Nephron (organoid): ENCODE measurements around the gene SLC52A3.
"Not testable (repeated sequence)": the region's sequence is repeated elsewhere in the genome, so short reads cannot be mapped to it uniquely, and the experiment has no call there.

Experiments used
- H3K27ac Mint-ChIP-seq, 3 experiments: 2 replicates each; pipeline ENCODE4 v1.8.0; 2020; ENCODE audit warnings: mixed read lengths in 3 of 3, mild to moderate bottlenecking in 2 of 3, moderate library complexity in 1 of 3
- H3K27me3 Mint-ChIP-seq: 2 replicates; pipeline ENCODE4 v1.8.0; 2021; ENCODE audit warnings: low read depth, mild to moderate bottlenecking, moderate library complexity, mixed read lengths
- H3K36me3 Mint-ChIP-seq: 2 replicates; pipeline ENCODE4 v1.8.0; 2020; ENCODE audit warnings: low read depth, mixed read lengths
- H3K4me1 Mint-ChIP-seq: 2 replicates; pipeline ENCODE4 v1.8.0; 2020; ENCODE audit warnings: mixed read lengths
- H3K4me3 Mint-ChIP-seq, 3 experiments: 2 replicates each; pipeline ENCODE4 v1.8.0; 2020; ENCODE audit warnings: mild to moderate bottlenecking in 3 of 3, mixed read lengths in 3 of 3, moderate library complexity in 2 of 3
- H3K9me3 Mint-ChIP-seq: 2 replicates; pipeline ENCODE4 v1.8.0; 2020; ENCODE audit warnings: mixed read lengths
- TF ChIP-seq, protein P1 (sequence below), 3 experiments: fragments of 200-600 bp; sonication (generic); IDR thresholded peaks; one replicate each; pipeline ENCODE4 v1.5.0; 2021; ENCODE audit warnings: antibody characterized with exemption in 3 of 3; ENCODE audit not compliant: unreplicated experiment in 3 of 3

SLC52A3 gene

DNA sequence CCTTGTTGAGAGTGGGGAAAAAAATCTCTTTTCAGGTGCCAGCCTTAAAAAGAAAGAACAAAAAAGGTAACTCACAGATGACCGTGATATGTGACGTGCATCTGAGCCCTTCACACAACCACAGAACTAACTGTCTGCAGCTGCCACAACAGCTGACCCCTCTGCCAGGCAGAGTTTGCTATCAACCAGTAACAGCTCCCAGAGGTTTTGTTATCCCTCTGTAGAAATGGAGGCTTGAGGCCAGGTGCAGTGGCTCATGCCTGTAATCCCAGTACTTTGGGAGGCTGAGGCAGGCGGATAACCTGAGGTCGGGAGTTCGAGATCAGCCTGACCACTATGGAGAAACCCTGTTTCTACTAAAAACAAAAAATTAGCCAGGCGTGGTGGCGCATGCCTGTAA, 42.8 kb downstream of the SLC52A3 start:
- no peaks in the 10 kb centered on the region for H3K36me3 Mint-ChIP-seq
- H3K27me3 Mint-ChIP-seq: peaks cover 47% of the 10 kb centered on the region
- no peak overlapping the region for H3K27ac Mint-ChIP-seq
- H3K9me3 Mint-ChIP-seq: no peaks in the 10 kb centered on the region
- TF ChIP-seq, protein P1, sequence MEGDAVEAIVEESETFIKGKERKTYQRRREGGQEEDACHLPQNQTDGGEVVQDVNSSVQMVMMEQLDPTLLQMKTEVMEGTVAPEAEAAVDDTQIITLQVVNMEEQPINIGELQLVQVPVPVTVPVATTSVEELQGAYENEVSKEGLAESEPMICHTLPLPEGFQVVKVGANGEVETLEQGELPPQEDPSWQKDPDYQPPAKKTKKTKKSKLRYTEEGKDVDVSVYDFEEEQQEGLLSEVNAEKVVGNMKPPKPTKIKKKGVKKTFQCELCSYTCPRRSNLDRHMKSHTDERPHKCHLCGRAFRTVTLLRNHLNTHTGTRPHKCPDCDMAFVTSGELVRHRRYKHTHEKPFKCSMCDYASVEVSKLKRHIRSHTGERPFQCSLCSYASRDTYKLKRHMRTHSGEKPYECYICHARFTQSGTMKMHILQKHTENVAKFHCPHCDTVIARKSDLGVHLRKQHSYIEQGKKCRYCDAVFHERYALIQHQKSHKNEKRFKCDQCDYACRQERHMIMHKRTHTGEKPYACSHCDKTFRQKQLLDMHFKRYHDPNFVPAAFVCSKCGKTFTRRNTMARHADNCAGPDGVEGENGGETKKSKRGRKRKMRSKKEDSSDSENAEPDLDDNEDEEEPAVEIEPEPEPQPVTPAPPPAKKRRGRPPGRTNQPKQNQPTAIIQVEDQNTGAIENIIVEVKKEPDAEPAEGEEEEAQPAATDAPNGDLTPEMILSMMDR (IDR thresholded peaks at IDR 0.05; ENCODE audit: unreplicated experiment in 3 of 3): no peak
- H3K4me3 Mint-ChIP-seq: peak overlapping the region in 1 of 3 experiments; percentile 45
- no peaks in the 10 kb centered on the region for H3K4me1 Mint-ChIP-seq

DNA sequence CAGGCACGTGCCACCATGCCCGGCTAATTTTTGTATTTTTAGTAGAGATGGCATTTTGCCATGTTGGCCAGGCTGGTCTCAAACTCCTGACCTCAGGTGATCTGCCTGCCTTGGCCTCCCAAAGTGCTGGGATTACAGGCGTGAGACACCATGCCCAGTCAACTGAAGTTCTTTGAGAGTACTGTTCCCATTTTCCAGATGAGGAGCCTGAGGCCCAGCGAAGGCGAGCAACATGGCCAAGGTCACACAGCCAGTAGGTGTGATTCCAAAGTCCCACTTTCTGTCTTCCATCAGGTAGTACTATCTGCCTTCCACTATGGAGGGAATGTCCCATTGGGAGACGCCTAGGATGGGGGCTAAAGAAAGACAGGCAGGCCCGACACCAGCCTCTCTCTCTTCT, 43.5 kb downstream of the SLC52A3 start:
- H3K4me1 Mint-ChIP-seq, H3K27ac Mint-ChIP-seq, H3K9me3 Mint-ChIP-seq, H3K36me3 Mint-ChIP-seq, H3K4me3 Mint-ChIP-seq: not testable (repeated sequence)
- H3K27me3 Mint-ChIP-seq: peaks cover 49% of the 10 kb centered on the region

DNA sequence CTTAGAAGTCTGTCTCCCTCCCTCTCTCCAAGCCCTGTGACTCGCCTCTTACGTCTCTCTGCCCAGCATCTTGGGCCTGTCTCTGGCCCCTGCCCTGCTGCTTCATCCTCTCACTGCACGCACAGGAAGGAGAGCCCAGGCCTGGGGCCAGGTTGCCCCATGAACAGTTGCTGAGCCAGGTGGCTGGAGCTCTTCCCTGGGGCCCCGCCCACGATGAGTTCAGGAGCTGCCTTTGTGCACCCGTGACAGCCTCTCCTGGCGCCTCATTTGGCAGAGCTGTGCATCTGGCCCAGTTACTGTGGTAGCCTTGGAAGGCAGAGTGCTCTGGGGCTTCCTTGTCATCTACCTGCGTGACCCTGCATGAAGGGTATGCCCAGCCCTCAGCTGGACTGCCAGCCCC, 44.5 kb downstream of the SLC52A3 start:
- Mint-ChIP-seq H3K9me3 (no peaks in the 10 kb centered on the region), H3K4me1 (peaks cover 5% of the 10 kb centered on the region), H3K4me3 (no peak overlapping the region), H3K27me3 (peaks cover 40% of the 10 kb centered on the region), H3K36me3 (no peaks in the 10 kb centered on the region), H3K27ac (no peak overlapping the region)
- TF ChIP-seq, protein P1 (IDR thresholded peaks at IDR 0.05; ENCODE audit: unreplicated experiment in 3 of 3): no peak

DNA sequence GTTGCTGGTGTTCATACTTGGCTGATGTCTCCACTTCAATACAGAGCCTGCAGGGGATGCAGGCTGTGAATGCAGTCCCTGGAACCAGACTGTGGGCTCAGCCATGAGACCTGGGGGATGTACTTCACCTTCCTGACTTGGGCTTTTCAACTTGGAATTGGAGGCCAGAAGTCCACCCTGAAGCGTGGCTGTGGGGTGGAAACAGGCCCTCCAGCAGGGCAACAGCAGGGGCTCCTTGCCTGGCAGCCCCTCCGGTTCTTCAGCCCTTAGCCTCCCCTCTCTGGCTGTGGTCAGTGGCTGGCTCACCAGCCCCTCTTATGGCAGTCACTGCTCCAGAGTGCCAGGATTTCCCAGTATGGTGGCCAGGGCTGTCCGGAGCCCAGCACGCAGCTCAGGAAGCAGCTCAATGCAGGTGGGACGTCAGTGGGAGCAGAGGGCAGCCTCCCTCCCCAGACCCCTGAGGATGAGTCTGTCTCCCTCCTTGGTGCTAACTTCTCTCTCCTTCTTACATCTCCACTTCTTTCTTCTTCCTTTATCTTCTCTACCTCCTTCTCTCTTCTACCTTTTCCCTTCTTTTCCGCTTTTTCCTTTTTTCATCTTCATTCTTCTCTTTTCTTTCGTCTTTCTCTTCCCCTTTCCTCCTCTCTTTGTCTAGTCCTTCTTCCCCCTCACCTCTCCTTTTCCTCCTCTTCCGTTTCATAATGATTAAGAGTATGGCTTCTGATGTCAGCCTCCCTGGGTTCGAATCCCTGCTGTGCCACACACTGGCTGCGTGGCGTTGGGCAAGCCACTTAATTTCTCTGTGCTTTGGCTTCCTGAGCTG, 45.3 kb downstream of the SLC52A3 start:
- H3K9me3 Mint-ChIP-seq: no peaks in the 10 kb centered on the region
- no peak overlapping the region for H3K4me3 Mint-ChIP-seq
- H3K36me3 Mint-ChIP-seq: no peaks in the 10 kb centered on the region
- peaks cover 41% of the 10 kb centered on the region for H3K27me3 Mint-ChIP-seq
- H3K4me1 Mint-ChIP-seq: peaks cover 5% of the 10 kb centered on the region
- no peak overlapping the region for H3K27ac Mint-ChIP-seq
- TF ChIP-seq, protein P1 (IDR thresholded peaks at IDR 0.05; ENCODE audit: unreplicated experiment in 3 of 3): no peak

DNA sequence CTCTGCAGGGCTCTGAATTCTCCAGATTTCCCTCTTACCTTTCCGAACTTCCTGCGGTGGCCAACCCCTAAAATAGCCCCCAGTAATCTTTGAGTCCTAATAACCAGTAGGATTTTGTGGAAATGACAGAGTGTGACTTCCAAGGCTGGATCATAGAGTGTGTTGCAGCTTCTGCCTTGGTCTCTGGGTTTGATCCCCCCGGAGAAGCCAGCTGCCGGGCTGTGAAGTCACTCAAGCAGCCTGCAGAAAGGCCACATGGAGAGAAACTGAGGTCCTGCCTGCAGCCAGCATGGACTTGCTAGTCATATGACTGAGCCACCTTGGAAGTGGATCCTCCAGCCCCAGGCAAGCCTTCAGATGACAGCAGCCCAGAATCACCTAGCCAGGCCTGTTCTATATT, 46.4 kb downstream of the SLC52A3 start:
- peaks cover 5% of the 10 kb centered on the region for H3K4me1 Mint-ChIP-seq
- TF ChIP-seq, protein P1 (IDR thresholded peaks at IDR 0.05; ENCODE audit: unreplicated experiment in 3 of 3): no peak
- H3K4me3 Mint-ChIP-seq: no peak overlapping the region
- no peaks in the 10 kb centered on the region for H3K9me3 Mint-ChIP-seq
- H3K36me3 Mint-ChIP-seq: no peaks in the 10 kb centered on the region
- H3K27ac Mint-ChIP-seq: no peak overlapping the region
- peaks cover 49% of the 10 kb centered on the region for H3K27me3 Mint-ChIP-seq

DNA sequence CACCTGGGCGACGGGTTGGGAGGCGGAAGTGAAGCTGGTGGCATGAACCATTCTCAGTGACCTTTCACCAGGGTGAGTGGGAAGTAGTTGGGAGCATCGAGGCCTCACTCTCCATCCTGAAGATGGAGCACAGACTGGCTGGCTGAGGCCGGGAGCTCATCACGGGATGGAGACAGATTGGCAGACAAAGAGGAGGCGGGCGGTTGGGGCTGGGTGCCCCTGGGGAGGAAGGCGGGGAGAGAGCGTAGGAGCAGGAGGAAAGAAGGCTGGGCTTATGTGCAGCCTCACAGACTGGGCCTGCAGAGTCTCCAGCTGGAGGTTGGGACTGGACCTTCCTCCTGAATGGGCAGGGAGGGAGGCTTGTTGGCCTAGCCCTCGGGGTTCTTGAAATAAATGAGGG, 48.5 kb downstream of the SLC52A3 start:
- Mint-ChIP-seq H3K4me3 (no peak overlapping the region), H3K9me3 (no peaks in the 10 kb centered on the region), H3K4me1 (peaks cover 5% of the 10 kb centered on the region), H3K27ac (no peak overlapping the region), H3K27me3 (peaks cover 34% of the 10 kb centered on the region), H3K36me3 (no peaks in the 10 kb centered on the region)
- TF ChIP-seq, protein P1 (IDR thresholded peaks at IDR 0.05; ENCODE audit: unreplicated experiment in 3 of 3): no peak
